Measurements from ENCODE around the gene APBA1. TPM values are rescaled to one million over a fixed set of nuclear protein-coding genes. Genes with fewer than 3 reads are reported as not detected.
A peak's percentile ranks its signal among the peaks of the same experiment; 100 is the strongest.

The APBA1 gene
- total and polyA plus RNA-seq, 4 donors = 0.95 to 8.1 (median 2.8) TPM

DNA sequence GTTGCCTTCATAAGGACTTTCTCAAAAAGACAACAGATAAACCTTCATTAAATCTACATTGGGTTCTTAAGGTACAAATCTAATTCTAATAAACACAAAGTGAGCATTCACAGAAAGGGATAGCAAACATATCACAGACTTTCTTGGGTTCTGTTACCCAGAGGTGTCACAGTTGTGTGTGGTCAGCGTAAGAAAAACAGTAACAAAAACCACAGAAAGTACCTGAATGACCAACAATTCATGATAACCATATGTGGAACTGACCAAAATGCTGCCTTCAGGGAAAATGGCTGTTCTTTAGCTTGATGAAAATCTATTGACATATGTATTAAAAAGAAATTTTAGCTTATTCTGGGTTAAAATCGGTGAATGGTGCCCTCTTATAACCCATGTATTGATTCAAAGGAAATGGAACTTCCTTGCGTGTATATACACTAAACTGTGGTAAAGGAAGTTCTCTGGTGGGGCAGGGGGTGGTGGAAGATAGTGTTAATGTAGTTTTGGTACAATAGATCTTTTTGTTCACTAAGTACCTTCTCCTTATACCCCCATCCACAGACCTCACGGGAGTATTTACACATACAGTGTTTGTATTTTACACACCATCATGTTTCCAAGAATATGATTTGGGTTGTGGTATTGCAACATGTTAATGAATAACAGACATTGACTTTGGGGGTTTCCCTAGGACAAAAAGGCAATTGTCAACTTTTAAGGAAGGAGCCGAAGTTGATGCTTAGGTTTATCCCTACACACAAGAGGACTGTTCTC is 152.5 kb downstream of the APBA1 start:
- peaks cover 0 to 8% (median 1%) of the 10 kb centered on the region in 4 donors for H3K36me3 ChIP-seq (ENCODE audit: control insufficient read depth in 4 of 4, insufficient read depth in 4 of 4, low read length in 4 of 4)
- H3K9me3 ChIP-seq (ENCODE audit: control insufficient read depth in 4 of 4, insufficient read depth in 3 of 4, low read length in 3 of 4) = peaks cover 0 to 9% (median 0%) of the 10 kb centered on the region in 4 donors
- WGBS, 2 donors = 60 to 75% methylated on average over 5 of the region's 5 CpGs
- H3K4me1 ChIP-seq (ENCODE audit: control insufficient read depth in 5 of 5, insufficient read depth in 5 of 5, low read length in 5 of 5) = no peaks in the 10 kb centered on the region
- TF ChIP-seq, protein P1, sequence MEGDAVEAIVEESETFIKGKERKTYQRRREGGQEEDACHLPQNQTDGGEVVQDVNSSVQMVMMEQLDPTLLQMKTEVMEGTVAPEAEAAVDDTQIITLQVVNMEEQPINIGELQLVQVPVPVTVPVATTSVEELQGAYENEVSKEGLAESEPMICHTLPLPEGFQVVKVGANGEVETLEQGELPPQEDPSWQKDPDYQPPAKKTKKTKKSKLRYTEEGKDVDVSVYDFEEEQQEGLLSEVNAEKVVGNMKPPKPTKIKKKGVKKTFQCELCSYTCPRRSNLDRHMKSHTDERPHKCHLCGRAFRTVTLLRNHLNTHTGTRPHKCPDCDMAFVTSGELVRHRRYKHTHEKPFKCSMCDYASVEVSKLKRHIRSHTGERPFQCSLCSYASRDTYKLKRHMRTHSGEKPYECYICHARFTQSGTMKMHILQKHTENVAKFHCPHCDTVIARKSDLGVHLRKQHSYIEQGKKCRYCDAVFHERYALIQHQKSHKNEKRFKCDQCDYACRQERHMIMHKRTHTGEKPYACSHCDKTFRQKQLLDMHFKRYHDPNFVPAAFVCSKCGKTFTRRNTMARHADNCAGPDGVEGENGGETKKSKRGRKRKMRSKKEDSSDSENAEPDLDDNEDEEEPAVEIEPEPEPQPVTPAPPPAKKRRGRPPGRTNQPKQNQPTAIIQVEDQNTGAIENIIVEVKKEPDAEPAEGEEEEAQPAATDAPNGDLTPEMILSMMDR (IDR thresholded peaks at IDR 0.05; ENCODE audit: control extremely low read depth, extremely low read depth) = no peak
- no peak overlapping the region for H3K9ac ChIP-seq (ENCODE audit: insufficient read depth in 1 of 2, low read length in 2 of 2)
- H3K27me3 ChIP-seq (ENCODE audit: control insufficient read depth in 3 of 3, insufficient read depth in 3 of 3, low read length in 2 of 3) = no peaks in the 10 kb centered on the region
- no peak for ATAC-seq (ENCODE audit: insufficient read depth, low FRiP score)
- DNase-seq = peak in 1 of 3 donors; percentile 18
- no peak overlapping the region for H3K27ac ChIP-seq (ENCODE audit: low read depth in 1 of 2, low read length in 1 of 2)
- H3K4me3 ChIP-seq = no peak overlapping the region

DNA sequence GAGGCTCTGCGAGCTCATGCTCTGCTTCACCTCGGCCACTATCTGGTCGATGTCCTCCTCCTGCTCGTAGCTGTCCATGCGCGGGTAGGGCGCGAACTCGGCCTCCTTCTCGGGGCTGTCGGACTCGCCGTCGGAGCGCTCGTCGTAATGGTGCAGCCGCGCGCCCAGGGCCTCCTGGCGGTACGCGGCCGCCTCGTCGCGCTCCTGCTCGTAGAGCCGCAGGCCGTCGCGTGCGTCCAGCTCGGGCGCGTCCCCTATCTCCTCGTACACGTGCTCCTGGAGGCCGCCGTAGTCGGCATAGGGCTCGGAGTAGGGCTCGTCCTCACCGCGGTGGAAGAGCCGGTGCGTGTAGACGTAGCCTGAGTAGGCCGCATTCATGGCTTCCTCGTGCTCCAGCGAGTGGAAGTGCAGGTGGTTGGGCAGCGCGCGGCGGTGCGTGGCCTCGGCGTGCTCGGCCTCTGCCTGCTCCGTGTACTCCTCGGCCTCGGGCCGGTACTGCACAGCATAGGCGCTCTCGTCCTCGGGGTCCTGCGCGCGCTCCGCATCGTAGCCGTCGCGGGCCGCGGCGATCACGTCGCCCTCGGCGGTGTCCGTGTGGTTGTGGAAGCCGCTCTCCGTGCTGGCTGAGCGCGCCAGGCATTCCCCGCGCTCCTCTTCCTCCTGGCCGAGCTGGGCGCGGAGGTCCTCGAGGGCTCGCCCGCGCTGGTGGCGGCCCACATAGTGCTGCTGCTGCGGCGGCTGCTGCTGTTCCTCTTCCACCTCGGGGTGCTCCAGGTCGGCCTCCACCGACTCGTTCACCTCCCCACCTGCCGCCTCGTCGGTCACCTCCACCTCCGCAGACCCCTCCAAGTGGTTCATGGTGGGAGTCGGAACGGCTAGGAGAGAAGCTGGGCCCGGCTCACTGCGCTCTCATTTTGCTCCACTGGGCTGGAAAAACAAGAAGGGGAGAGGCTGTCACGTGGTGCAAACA is 155.5 kb downstream of the APBA1 start:
- no peak for ATAC-seq (ENCODE audit: insufficient read depth, low FRiP score)
- H3K4me3 ChIP-seq = no peak overlapping the region
- no peak for DNase-seq

DNA sequence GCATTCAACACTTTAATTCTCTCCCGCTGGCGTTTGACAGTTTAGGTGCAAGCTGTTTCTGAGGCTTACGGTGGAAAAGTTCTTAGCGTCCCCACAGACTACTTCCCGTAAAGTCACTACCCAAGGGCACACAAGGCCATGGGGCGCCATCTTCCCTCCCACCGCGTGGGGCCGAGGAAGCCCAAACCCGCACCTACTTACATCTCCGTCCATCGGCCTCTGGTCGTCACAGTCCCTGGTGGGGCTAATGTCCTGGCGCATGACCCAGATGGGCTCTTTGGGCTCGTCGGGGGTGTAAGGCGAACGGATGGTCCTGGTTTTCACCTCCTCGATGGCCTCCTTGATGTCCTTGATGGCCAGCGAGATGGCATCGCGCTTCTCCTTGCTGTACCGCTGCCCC is 156.4 kb downstream of the APBA1 start:
- TF ChIP-seq, protein P1 (IDR thresholded peaks at IDR 0.05; ENCODE audit: control extremely low read depth, extremely low read depth) = no peak
- Histone ChIP-seq H3K36me3 (ENCODE audit: control insufficient read depth in 4 of 4, insufficient read depth in 4 of 4, low read length in 4 of 4) (peaks cover 0 to 8% (median 1%) of the 10 kb centered on the region in 4 donors), H3K4me1 (ENCODE audit: control insufficient read depth in 5 of 5, insufficient read depth in 5 of 5, low read length in 5 of 5) (no peaks in the 10 kb centered on the region), H3K9ac (ENCODE audit: insufficient read depth in 1 of 2, low read length in 2 of 2) (no peak overlapping the region), H3K27ac (ENCODE audit: low read depth in 1 of 2, low read length in 1 of 2) (no peak overlapping the region), H3K4me3 (no peak overlapping the region), H3K9me3 (ENCODE audit: control insufficient read depth in 4 of 4, insufficient read depth in 3 of 4, low read length in 3 of 4) (peaks cover 0 to 9% (median 0%) of the 10 kb centered on the region in 4 donors), H3K27me3 (ENCODE audit: control insufficient read depth in 3 of 3, insufficient read depth in 3 of 3, low read length in 2 of 3) (no peaks in the 10 kb centered on the region)
- WGBS, 2 donors = 96 to 98% methylated on average over 23 of the region's 23 CpGs
- no peak for ATAC-seq (ENCODE audit: insufficient read depth, low FRiP score)
- DNase-seq = no peak

More for the DNA sequence above, 155.5 kb downstream of the APBA1 start:
- Histone ChIP-seq H3K27me3 (ENCODE audit: control insufficient read depth in 3 of 3, insufficient read depth in 3 of 3, low read length in 2 of 3) (no peaks in the 10 kb centered on the region), H3K36me3 (ENCODE audit: control insufficient read depth in 4 of 4, insufficient read depth in 4 of 4, low read length in 4 of 4) (peaks cover 0 to 8% (median 1%) of the 10 kb centered on the region in 4 donors), H3K9me3 (ENCODE audit: control insufficient read depth in 4 of 4, insufficient read depth in 3 of 4, low read length in 3 of 4) (peaks cover 0 to 9% (median 0%) of the 10 kb centered on the region in 4 donors), H3K9ac (ENCODE audit: insufficient read depth in 1 of 2, low read length in 2 of 2) (no peak overlapping the region), H3K4me1 (ENCODE audit: control insufficient read depth in 5 of 5, insufficient read depth in 5 of 5, low read length in 5 of 5) (no peaks in the 10 kb centered on the region), H3K27ac (ENCODE audit: low read depth in 1 of 2, low read length in 1 of 2) (no peak overlapping the region)
- WGBS, 2 donors = 89 to 92% methylated on average over 111 of the region's 111 CpGs
- TF ChIP-seq, protein P1 (IDR thresholded peaks at IDR 0.05; ENCODE audit: control extremely low read depth, extremely low read depth) = no peak
